Epithelial cell of esophagus (primary cell): ENCODE results near the gene DPM3.

Experiments
- DNase-seq: peaks from one replicate; pipeline ENCODE4 v3.0.0; 2010; ENCODE audit warnings: low read depth
- H3K4me3 ChIP-seq: 2 replicates; pipeline ENCODE4 v1.5.1; 2011; ENCODE audit warnings: mild to moderate bottlenecking, low read length, control low read depth
- TF ChIP-seq, protein P1 (sequence below): IDR thresholded peaks from 2 replicates; pipeline ENCODE4 v1.5.1; 2011; ENCODE audit warnings: low read depth, mild to moderate bottlenecking, low read length, control low read depth, inconsistent platforms; ENCODE audit not compliant: insufficient read depth; ENCODE audit errors: missing control alignments

The DPM3 gene

DNA sequence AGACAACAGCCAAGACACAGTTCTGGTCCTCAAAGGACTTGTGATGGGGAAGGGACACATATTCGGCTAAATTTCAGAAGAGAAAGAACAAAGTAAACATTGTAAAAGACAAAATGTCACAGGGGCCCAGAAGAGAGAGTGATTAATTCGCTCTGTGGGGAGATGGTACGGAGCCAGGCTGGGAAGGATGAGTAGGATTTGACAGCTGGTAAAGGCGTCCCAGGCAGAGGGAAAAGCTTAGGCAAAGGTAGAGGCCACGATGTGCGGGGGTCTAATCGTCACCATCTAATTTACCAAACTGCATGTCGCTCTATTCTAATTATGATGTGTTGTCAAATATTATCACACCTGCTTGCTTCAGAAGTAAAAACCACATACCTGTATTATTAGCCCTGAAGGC, 29.9 kb downstream of the DPM3 start:
- TF ChIP-seq, protein P1, sequence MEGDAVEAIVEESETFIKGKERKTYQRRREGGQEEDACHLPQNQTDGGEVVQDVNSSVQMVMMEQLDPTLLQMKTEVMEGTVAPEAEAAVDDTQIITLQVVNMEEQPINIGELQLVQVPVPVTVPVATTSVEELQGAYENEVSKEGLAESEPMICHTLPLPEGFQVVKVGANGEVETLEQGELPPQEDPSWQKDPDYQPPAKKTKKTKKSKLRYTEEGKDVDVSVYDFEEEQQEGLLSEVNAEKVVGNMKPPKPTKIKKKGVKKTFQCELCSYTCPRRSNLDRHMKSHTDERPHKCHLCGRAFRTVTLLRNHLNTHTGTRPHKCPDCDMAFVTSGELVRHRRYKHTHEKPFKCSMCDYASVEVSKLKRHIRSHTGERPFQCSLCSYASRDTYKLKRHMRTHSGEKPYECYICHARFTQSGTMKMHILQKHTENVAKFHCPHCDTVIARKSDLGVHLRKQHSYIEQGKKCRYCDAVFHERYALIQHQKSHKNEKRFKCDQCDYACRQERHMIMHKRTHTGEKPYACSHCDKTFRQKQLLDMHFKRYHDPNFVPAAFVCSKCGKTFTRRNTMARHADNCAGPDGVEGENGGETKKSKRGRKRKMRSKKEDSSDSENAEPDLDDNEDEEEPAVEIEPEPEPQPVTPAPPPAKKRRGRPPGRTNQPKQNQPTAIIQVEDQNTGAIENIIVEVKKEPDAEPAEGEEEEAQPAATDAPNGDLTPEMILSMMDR: no peak
- H3K4me3 ChIP-seq: no peak overlapping the region
- DNase-seq: no peak

DNA sequence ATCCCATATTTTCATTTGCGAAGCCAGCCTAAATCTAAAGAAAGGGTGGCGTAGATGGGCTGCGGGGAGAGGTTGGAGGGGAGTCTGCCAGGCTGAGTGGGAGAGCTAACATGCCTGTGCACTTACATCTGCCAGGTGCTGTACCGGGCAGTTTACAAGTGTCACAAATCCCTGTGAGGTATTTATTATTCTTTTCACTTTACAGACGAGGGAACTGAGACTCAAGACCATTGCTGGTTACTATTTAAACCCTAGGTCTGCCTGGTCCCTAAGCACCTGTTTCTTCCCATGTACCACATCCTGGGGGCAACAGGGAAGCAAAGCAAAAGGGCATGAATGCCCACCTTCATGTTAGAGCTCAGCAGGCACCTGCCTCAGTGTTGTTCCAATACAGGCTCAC, 32.0 kb downstream of the DPM3 start:
- no peak for DNase-seq
- no peak overlapping the region for H3K4me3 ChIP-seq
- TF ChIP-seq, protein P1: no peak

DNA sequence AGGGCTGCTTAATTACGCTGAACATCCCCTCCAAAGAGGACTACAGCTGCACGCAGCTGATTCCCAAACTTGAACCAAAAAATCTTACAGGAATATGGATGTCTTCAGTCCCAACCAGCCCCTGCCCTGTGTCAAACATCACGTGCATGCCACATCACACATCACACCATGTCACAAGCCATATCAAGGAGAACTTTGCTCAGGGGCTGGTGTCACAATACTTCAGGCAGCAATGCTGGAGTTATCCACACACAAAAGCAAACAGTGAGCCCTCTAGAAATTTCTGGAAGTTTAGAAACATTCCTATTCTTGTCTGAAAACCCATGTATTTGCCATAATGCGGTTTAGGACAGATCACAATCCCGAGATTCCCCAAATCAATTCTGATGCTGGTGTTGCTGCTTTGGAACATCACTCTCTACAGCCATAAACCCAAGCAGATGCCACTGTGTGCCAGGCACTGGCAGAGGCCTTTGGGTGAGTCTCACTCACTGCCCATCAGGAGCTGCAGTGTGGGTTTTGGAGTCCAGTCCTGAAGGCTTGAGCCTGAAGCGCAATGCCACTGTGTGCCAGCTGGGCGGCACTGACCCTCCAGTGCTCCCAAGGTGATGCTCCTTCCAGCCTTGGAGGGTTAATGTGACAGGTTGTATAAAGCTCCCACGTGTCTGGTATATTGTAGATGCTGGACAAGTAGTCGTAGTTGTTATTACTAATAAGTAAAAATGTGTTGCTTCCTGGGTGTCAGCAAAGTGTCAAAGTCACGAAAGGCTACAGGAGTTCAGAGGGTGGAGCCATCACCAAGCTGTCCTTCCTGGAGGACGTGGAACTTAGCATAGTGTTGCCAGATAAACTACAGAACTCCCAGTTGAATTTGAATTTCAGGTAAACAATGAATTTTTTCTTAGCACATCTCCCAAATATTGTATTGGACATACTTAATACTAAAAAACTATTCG, 32.7 kb downstream of the DPM3 start:
- no peak overlapping the region for H3K4me3 ChIP-seq
- DNase-seq: no peak
- TF ChIP-seq, protein P1: no peak

DNA sequence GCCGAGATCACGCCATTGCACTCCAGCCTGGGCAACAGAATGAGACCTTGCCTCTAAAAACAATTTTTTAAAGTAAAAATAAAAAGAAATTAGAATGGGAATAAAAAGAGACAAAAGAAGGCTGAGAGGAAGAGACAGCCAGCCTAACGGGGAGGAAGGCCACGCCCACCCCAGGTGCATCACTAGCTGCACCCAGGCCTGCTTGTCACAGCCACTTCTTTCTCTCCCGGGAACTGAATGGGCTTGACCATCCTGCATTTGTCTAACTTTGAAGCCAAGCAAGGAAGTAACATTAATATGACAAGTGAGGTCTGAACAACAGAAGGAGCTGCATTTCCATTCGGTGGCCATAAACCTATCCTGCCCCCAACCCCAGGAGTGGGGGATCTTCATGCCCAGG, 33.5 kb downstream of the DPM3 start:
- TF ChIP-seq, protein P1: no peak
- H3K4me3 ChIP-seq: no peak overlapping the region
- no peak for DNase-seq

DNA sequence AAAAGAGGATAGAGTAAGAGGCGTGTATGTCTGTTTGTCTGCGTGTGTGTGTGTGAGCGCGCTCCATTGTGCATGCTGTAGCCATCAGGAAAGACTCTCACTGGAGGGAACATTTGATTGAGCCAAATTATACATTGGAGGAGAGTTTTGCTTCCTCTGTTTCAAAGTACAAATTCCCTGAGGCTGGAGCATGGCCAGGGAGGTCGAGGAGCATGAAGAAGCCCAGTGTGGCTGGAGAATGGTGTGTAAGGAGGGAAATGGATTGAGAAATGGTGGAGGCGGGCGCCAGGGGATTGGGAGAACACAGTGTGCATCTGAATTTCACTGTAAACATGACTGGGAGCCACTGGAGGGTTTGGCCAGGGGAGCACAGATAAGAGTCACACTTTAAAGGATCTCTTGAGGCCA, 34.7 kb downstream of the DPM3 start:
- DNase-seq: no peak
- TF ChIP-seq, protein P1: no peak
- no peak overlapping the region for H3K4me3 ChIP-seq

DNA sequence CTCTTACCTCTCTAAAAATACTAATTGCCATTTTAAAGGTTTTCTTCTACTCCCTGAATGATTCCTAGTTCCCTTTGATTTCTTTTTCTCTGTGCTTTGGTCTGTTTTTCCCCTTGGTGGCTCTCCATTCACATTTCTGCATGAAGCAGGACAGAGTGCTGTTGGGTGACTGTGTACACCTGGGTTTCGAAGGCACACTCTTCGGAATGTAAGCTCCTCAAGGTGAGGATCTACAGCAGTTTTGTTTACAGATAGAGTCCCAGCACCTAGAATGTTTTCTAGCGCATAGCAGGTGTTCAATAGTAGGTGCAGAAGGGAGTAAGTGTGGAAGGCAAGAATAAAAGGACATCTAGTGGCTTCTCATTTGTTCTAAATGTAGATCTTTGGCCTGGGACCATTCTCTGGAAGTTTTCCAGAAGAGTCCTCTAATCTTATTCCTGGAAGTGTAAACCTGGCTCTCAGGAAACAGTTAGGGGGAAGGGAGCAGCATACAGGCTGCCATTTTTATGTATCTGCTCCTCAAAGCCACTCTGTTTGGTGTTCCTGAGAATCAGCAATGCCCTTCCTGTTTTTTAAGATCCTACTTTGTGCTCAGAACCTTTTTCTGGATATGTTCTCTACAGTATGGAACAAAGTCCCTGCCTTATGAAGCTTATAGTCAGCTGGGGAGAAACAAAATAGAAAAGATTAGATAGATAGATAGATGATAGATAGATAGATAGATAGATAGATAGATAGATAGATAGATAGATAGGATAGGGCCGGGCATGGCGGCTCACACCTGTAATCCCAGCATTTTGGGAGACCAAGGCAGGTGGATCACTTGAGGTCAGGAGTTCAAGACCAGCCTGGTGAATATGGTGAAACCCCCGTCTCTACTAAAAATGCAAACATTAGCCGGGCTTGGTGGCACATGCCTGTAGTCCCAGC, 35.5 kb downstream of the DPM3 start:
- TF ChIP-seq, protein P1: no peak
- no peak overlapping the region for H3K4me3 ChIP-seq
- no peak for DNase-seq
